ENCODE data around the gene E2F6. TPM values are rescaled to one million over a fixed set of nuclear protein-coding genes. Genes with fewer than 3 reads are reported as not detected.

E2F6 gene
- total and polyA plus RNA-seq, 2 of the 8 experiments (the other 6 are each of a cell fraction or from before 2014, with no cell fraction given): 8.3 to 14.9 TPM

DNA sequence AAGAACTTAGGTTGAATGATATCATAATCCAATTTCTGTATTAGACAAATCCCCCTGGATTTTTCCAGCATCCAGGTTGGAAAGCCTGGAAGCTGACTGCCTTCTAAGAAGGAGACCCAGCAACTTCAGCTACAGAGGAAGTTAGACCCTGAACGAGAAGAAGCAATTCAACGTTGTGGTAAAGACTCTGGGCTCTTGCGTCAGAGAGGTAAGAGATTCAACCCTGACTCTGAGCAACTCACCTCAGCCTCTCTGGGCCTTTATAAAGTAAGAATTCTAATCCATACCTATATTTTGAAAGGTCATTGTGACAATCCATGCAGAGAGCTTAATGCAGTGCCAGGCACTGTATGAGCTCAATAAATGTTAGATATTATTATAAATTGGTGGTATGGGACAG, 9.7 kb downstream of the E2F6 start:
- Histone ChIP-seq H2BK20ac (ENCODE audit: low read length) (no peak overlapping the region), H3K23me2 (ENCODE audit: low read depth, low read length) (no peaks in the 10 kb centered on the region), H3K36me3 (ENCODE audit: control insufficient read depth in 2 of 4, insufficient read depth in 4 of 4, low read length in 3 of 4) (peaks cover 0 to 17% (median 3%) of the 10 kb centered on the region in 4 experiments; a peak in 5 of 8 replicates), H3K27ac (ENCODE audit: low read depth, low read length) (no peak overlapping the region), H2BK15ac (ENCODE audit: low read length) (no peak overlapping the region), H3K4me1 (replicated peaks in 1 of 4; ENCODE audit: control insufficient read depth in 3 of 4, insufficient read depth in 4 of 4, low read length in 3 of 4) (peaks cover 0 to 2% (median 0%) of the 10 kb centered on the region in 4 experiments; a peak in 1 of 7 replicates), H2BK120ac (replicated peaks; ENCODE audit: low read depth, low read length) (no peak overlapping the region), H4K8ac (ENCODE audit: extremely low read depth, insufficient read depth, low read length) (no peak overlapping the region), H3K4me2 (ENCODE audit: insufficient read depth in 1 of 2, low read depth in 2 of 2, low read length in 2 of 2) (no peak overlapping the region), H3K27me3 (replicated peaks in 1 of 4; ENCODE audit: control insufficient read depth in 3 of 4, extremely low read depth in 1 of 4, insufficient read depth in 3 of 4, low read length in 3 of 4) (no peaks in the 10 kb centered on the region), H2BK12ac (ENCODE audit: low read depth, low read length) (no peak overlapping the region), H2AK5ac (ENCODE audit: low read depth, low read length) (no peak overlapping the region), H3K56ac (replicated peaks; ENCODE audit: insufficient read length, low read depth, low read length) (no peak overlapping the region), H4K91ac (replicated peaks; ENCODE audit: insufficient read length, low read length) (no peak overlapping the region), H3K79me1 (ENCODE audit: low read depth, low read length) (no peaks in the 10 kb centered on the region; the same call in 1 of the 2 replicates), H3K9me3 (ENCODE audit: insufficient read depth in 2 of 2, low read depth in 1 of 2, low read length in 1 of 2) (no peaks in the 10 kb centered on the region), H3K79me2 (ENCODE audit: control insufficient read depth in 1 of 2, insufficient read depth in 2 of 2, low read length in 2 of 2) (peaks cover 8 to 64% of the 10 kb centered on the region in 2 experiments; a peak in 3 of 4 replicates), H3K9ac (replicated peaks in 1 of 4; ENCODE audit: extremely low read depth in 1 of 4, low read depth in 3 of 4, low read length in 3 of 4) (no peak overlapping the region), H3K4ac (replicated peaks; ENCODE audit: insufficient read length, low read depth, low read length) (no peak overlapping the region), H2BK5ac (ENCODE audit: low read depth, low read length) (no peak overlapping the region), H3K23ac (ENCODE audit: insufficient read length) (no peak overlapping the region), H3K4me3 (ENCODE audit: extremely low read depth in 1 of 4, insufficient read depth in 2 of 4, low read depth in 3 of 4, low read length in 4 of 4) (no peak overlapping the region), H3K18ac (ENCODE audit: extremely low read depth, low read length) (no peak overlapping the region), H4K5ac (ENCODE audit: insufficient read length, low read depth, low read length) (no peak overlapping the region), H4K20me1 (replicated peaks in 1 of 2; ENCODE audit: control insufficient read depth in 1 of 2, insufficient read depth in 2 of 2, low read length in 2 of 2) (peaks cover 2 to 7% of the 10 kb centered on the region in 2 experiments), H3K14ac (ENCODE audit: insufficient read length) (no peak overlapping the region), H2AFZ (ENCODE audit: low read length) (no peak overlapping the region)
- POLR2A ChIA-PET (ENCODE audit: partially characterized antibody): no interaction called here
- WGBS, 2 experiments (ENCODE audit: extremely low coverage in 1 of 2, insufficient coverage in 1 of 2, insufficient read length in 1 of 2, insufficient replicate concordance in 2 of 2, low coverage in 1 of 2, low lambda C conversion rate in 2 of 2, missing lambda C conversion rate in 1 of 2): 92% methylated on average over 3 of the region's 3 CpGs; no CpG with 5 or more reads in 1 of the 2 experiments
- DNase-seq (ENCODE audit: low read depth in 1 of 2, low spot score in 2 of 2) (no peak), FAIRE-seq (no peak)
- TF ChIP-seq CEBPB (IDR thresholded peaks at IDR 0.05; ENCODE audit: low read depth, low read length): no peak
- TF ChIP-seq, protein P1, sequence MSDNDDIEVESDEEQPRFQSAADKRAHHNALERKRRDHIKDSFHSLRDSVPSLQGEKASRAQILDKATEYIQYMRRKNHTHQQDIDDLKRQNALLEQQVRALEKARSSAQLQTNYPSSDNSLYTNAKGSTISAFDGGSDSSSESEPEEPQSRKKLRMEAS (IDR thresholded peaks at IDR 0.05): no peak
- TF ChIP-seq CHD1 (IDR thresholded peaks at IDR 0.05; ENCODE audit: low read depth, low read length): no peak
- CTCF ChIA-PET (ENCODE audit: partially characterized antibody): interaction anchor here (0.6 to 1.3 kb wide), 6 partner anchors 9 to 185 kb away, joined by 3 to 5 read pairs (median 3); no protein-coding TSS in a partner anchor

Data from H1 (cell line).